Liver (tissue), 9 donors: ENCODE results near the gene KRT6C. TPM values are rescaled to one million over a fixed set of nuclear protein-coding genes. Genes with fewer than 3 reads are reported as not detected.
"Not testable (repeated sequence)": the region's sequence is repeated elsewhere in the genome, so short reads cannot be mapped to it uniquely, and the experiment has no call there.

Experiments used
- DNase-seq: peaks from one replicate; pipeline ENCODE4 v3.0.0-alpha.2; 2017; ENCODE audit warnings: low spot score
- H3K27ac ChIP-seq, 2 donors: one replicate each; pipeline ENCODE4 v1.7.0; 2013; ENCODE audit warnings: inconsistent platforms in 2 of 2, low read length in 2 of 2, control low read depth in 1 of 2, low read depth in 1 of 2, mild to moderate bottlenecking in 1 of 2
- H3K27me3 ChIP-seq, 4 donors: one replicate each; pipeline versions ENCODE4 v1.6.1 to v1.7.0; 2013; ENCODE audit warnings: low read length in 3 of 4, inconsistent platforms in 1 of 4, mild to moderate bottlenecking in 1 of 4, moderate library complexity in 1 of 4; ENCODE audit not compliant: control insufficient read depth in 4 of 4, insufficient read depth in 4 of 4
- H3K36me3 ChIP-seq, 4 donors: one replicate each; pipeline versions ENCODE4 v1.6.1 to v1.7.0; 2013; ENCODE audit warnings: low read length in 3 of 4, mild to moderate bottlenecking in 3 of 4, low read depth in 1 of 4, moderate library complexity in 1 of 4; ENCODE audit not compliant: control insufficient read depth in 4 of 4, insufficient read depth in 3 of 4
- H3K4me1 ChIP-seq, 4 donors: one replicate each; pipeline versions ENCODE4 v1.6.1 to v1.7.0; 2013; ENCODE audit warnings: low read length in 3 of 4, mild to moderate bottlenecking in 3 of 4, moderate library complexity in 1 of 4; ENCODE audit not compliant: control insufficient read depth in 4 of 4, insufficient read depth in 4 of 4
- H3K4me3 ChIP-seq, 3 donors: one replicate each; pipeline versions ENCODE4 v1.6.1 to v1.7.0; 2013; ENCODE audit warnings: low read length in 3 of 3, control low read depth in 1 of 3, low read depth in 1 of 3, mild to moderate bottlenecking in 1 of 3
- H3K9ac ChIP-seq, 2 donors: one replicate each; pipeline ENCODE4 v1.7.0; 2013; ENCODE audit warnings: low read length in 2 of 2, mild to moderate bottlenecking in 2 of 2, moderate library complexity in 2 of 2, control low read depth in 1 of 2, low read depth in 1 of 2
- H3K9me3 ChIP-seq, 4 donors: one replicate each; pipeline versions ENCODE4 v1.6.1 to v1.7.0; 2013; ENCODE audit warnings: low read length in 3 of 4; ENCODE audit not compliant: control insufficient read depth in 4 of 4
- EGR1 ChIP-seq, 2 donors: IDR thresholded peaks; 2 replicates each; pipeline ENCODE4 v1.6.1; 2016 to 2018; ENCODE audit warnings: antibody characterized with exemption in 2 of 2, low read depth in 2 of 2
- FOXA1 ChIP-seq: IDR thresholded peaks from 2 replicates; pipeline ENCODE4 v1.6.1; 2016; ENCODE audit warnings: antibody characterized with exemption
- GABPA ChIP-seq, 2 donors: IDR thresholded peaks in 1 of 2; conservative IDR thresholded peaks in 1 of 2; 2 replicates each; pipeline ENCODE4 v1.6.1; 2016; ENCODE audit warnings: antibody characterized with exemption in 2 of 2, mild to moderate bottlenecking in 1 of 2, moderate library complexity in 1 of 2
- HNF4A ChIP-seq, 2 donors: conservative IDR thresholded peaks; 2 replicates each; pipeline ENCODE4 v1.6.1; 2016; ENCODE audit warnings: antibody characterized with exemption in 2 of 2, mild to moderate bottlenecking in 2 of 2
- HNF4G ChIP-seq: IDR thresholded peaks from 2 replicates; pipeline ENCODE4 v1.6.1; 2016; ENCODE audit warnings: antibody characterized with exemption
- JUND ChIP-seq, 2 donors: IDR thresholded peaks; 2 replicates each; pipeline ENCODE4 v1.6.1; 2016; ENCODE audit warnings: antibody characterized with exemption in 2 of 2
- NR2F2 ChIP-seq: IDR thresholded peaks from 2 replicates; pipeline ENCODE4 v1.6.1; 2016; ENCODE audit warnings: antibody characterized with exemption
- RAD21 ChIP-seq, 2 donors: IDR thresholded peaks; 2 replicates each; pipeline ENCODE4 v1.6.1; 2016; ENCODE audit warnings: antibody characterized with exemption in 2 of 2, mild to moderate bottlenecking in 2 of 2
- RXRA ChIP-seq, 2 donors: IDR thresholded peaks; 2 replicates each; pipeline ENCODE4 v1.6.1; 2017 to 2018; ENCODE audit warnings: antibody characterized with exemption in 2 of 2, mild to moderate bottlenecking in 1 of 2
- SP1 ChIP-seq: IDR thresholded peaks from 2 replicates; pipeline ENCODE4 v1.6.1; 2018; ENCODE audit warnings: antibody characterized with exemption, mild to moderate bottlenecking
- TAF1 ChIP-seq: conservative IDR thresholded peaks from 2 replicates; pipeline ENCODE4 v1.6.1; 2016; ENCODE audit warnings: antibody characterized with exemption, mild to moderate bottlenecking
- YY1 ChIP-seq: IDR thresholded peaks from 2 replicates; pipeline ENCODE4 v1.6.1; 2016; ENCODE audit warnings: antibody characterized with exemption, mild to moderate bottlenecking
- WGBS: extraction: QIAGEN DNeasy Blood & Tissue Kit; methylation state at CpG from one replicate; pipeline ENCODE4 v1.1.7; 2013; 5-methylcytosine and 5-hydroxymethylcytosine counted together
- polyA plus RNA-seq, 2 donors: library from polyadenylated mRNA; stranded (reverse) in 1 of 2; unstranded in 1 of 2; fragments of 200-250 nt in 1 of 2; fragments of >200 nt in 1 of 2; fragmentation: Nextera tagmentation in 1 of 2; extraction: Ambion mirVana in 1 of 2; gene quantifications; one replicate each; pipeline versions ENCODE4 v1.2.1 to v1.2.3, GENCODE V29; 2013 to 2015
- total RNA-seq, 2 donors: library from RNA; depleted of rRNA; stranded (reverse); fragments of >200 nt; gene quantifications; one replicate each; pipeline ENCODE4 v1.2.3, GENCODE V29; 2014
- TF ChIP-seq, protein P1 (sequence below): IDR thresholded peaks from 2 replicates; pipeline ENCODE4 v1.6.1; 2016; ENCODE audit warnings: antibody characterized with exemption, mild to moderate bottlenecking
- TF ChIP-seq, protein P2 (sequence below): IDR thresholded peaks from 2 replicates; pipeline ENCODE4 v1.6.1; 2016; ENCODE audit warnings: antibody characterized with exemption
- TF ChIP-seq, protein P3 (sequence below): IDR thresholded peaks from 2 replicates; pipeline ENCODE4 v1.6.1; 2016; ENCODE audit warnings: antibody characterized with exemption
- TF ChIP-seq, protein P4 (sequence below): IDR thresholded peaks from 2 replicates; pipeline ENCODE4 v1.6.1; 2016; ENCODE audit warnings: antibody characterized with exemption
- donor health status: healthy.
- donor health status: healthy.
- donor health status: healthy.
- donor health status: healthy.
- donor health status: healthy.

The KRT6C gene
- total and polyA plus RNA-seq, 4 donors = 0.61 TPM; not detected in 3

DNA sequence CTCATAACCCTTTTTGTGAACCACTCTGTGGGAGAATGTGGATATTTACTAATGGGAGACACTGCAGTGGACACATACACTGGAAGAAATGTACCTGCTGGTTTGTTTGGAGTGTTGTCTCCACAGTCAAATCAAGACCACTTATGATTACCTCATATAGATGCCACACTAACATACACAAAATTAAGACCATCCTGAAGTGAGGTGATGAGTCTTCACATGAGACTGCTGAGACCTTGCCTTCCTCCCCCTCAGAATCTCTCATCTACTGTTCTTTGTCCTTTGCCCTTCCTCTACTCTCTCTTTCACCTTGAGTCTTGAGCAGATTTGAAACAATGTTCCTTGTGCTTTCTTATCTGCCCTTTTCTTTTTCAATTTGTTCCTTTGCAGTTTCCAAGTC lies 15.1 kb upstream of the KRT6C start:
- H3K9me3 ChIP-seq = peaks cover 0 to 5% (median 0%) of the 10 kb centered on the region in 4 donors
- no peak overlapping the region for H3K9ac ChIP-seq
- no peak for DNase-seq
- H3K4me3 ChIP-seq = no peak overlapping the region
- no peaks in the 10 kb centered on the region for H3K4me1 ChIP-seq
- H3K27me3 ChIP-seq = peaks cover 0 to 6% (median 0%) of the 10 kb centered on the region in 4 donors
- no peaks in the 10 kb centered on the region for H3K36me3 ChIP-seq
- no peak overlapping the region for H3K27ac ChIP-seq
- TF ChIP-seq, protein P1, sequence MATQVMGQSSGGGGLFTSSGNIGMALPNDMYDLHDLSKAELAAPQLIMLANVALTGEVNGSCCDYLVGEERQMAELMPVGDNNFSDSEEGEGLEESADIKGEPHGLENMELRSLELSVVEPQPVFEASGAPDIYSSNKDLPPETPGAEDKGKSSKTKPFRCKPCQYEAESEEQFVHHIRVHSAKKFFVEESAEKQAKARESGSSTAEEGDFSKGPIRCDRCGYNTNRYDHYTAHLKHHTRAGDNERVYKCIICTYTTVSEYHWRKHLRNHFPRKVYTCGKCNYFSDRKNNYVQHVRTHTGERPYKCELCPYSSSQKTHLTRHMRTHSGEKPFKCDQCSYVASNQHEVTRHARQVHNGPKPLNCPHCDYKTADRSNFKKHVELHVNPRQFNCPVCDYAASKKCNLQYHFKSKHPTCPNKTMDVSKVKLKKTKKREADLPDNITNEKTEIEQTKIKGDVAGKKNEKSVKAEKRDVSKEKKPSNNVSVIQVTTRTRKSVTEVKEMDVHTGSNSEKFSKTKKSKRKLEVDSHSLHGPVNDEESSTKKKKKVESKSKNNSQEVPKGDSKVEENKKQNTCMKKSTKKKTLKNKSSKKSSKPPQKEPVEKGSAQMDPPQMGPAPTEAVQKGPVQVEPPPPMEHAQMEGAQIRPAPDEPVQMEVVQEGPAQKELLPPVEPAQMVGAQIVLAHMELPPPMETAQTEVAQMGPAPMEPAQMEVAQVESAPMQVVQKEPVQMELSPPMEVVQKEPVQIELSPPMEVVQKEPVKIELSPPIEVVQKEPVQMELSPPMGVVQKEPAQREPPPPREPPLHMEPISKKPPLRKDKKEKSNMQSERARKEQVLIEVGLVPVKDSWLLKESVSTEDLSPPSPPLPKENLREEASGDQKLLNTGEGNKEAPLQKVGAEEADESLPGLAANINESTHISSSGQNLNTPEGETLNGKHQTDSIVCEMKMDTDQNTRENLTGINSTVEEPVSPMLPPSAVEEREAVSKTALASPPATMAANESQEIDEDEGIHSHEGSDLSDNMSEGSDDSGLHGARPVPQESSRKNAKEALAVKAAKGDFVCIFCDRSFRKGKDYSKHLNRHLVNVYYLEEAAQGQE = no peak
- TF ChIP-seq EGR1 (IDR thresholded peaks at IDR 0.05; ENCODE audit: low read depth in 2 of 2) (no peak), HNF4A (conservative IDR thresholded peaks at IDR 0.05) (no peak), SP1 (no peak), FOXA1 (no peak), HNF4G (no peak), TAF1 (no peak), NR2F2 (no peak), YY1 (no peak), GABPA (IDR thresholded peaks at IDR 0.05 in 1 of 2, conservative IDR thresholded peaks at IDR 0.05 in 1 of 2) (no peak), RAD21 (IDR thresholded peaks at IDR 0.05) (no peak)
- TF ChIP-seq, protein P2, sequence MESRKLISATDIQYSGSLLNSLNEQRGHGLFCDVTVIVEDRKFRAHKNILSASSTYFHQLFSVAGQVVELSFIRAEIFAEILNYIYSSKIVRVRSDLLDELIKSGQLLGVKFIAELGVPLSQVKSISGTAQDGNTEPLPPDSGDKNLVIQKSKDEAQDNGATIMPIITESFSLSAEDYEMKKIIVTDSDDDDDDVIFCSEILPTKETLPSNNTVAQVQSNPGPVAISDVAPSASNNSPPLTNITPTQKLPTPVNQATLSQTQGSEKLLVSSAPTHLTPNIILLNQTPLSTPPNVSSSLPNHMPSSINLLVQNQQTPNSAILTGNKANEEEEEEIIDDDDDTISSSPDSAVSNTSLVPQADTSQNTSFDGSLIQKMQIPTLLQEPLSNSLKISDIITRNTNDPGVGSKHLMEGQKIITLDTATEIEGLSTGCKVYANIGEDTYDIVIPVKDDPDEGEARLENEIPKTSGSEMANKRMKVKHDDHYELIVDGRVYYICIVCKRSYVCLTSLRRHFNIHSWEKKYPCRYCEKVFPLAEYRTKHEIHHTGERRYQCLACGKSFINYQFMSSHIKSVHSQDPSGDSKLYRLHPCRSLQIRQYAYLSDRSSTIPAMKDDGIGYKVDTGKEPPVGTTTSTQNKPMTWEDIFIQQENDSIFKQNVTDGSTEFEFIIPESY = no peak
- TF ChIP-seq, protein P3, sequence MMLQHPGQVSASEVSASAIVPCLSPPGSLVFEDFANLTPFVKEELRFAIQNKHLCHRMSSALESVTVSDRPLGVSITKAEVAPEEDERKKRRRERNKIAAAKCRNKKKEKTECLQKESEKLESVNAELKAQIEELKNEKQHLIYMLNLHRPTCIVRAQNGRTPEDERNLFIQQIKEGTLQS = no peak

DNA sequence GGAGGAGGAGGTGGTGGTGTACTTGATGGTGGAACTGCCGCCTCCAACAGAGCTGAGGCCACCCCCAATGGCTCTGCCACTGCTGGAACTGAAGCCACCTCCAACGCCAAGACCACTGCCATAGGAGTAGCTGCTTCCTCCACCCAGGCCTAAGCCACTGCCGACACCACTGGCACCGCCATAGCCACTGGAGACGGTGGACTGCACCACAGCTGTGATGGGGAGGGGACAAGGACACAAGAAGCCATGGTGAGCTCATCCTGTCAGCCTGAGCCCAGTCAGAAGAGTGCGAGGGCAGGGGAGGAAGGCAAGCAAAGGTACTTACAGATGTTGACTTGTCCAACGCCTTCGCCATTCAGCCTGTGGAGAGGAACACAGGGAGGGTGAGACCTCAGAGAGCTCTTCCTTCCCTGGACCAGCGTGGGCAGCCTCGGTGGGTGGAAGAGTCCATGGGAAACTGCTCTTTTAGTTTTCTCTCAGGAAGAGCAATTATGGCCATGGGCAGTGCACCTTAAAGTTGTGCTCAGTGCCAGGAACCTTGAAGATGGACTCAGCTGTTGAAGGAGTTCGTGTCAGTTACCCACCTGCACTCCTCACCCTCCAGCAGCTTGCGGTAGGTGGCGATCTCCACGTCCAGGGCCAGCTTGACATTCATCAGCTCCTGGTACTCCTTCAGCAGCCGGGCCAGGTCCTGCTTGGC lies 14.3 kb upstream of the KRT6C start:
- H3K9ac ChIP-seq, H3K36me3 ChIP-seq, DNase-seq, H3K9me3 ChIP-seq, H3K4me3 ChIP-seq, H3K27me3 ChIP-seq, H3K27ac ChIP-seq, H3K4me1 ChIP-seq: not testable (repeated sequence)
- WGBS = 88% methylated on average over 15 of the region's 15 CpGs

DNA sequence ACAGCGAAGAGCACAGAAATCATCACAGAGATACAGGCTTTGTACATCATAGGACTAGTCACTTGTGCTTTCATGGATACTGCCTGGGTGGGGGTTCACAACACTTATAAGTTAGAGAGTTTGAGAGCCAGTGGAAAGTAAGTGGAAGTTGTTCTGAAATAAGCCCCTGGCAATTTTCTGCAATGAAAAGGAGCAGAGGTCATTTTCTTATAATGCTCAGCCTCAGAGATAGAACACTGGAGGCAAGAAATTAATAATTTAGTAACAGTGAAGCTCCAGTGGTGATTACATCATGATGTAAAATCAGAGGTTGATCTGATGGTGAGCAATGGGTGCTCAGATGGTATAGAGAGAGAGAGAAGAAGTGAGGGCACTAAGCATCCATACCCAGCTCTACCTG lies 13.6 kb upstream of the KRT6C start:
- no peak overlapping the region for H3K9ac ChIP-seq
- H3K4me3 ChIP-seq = no peak overlapping the region
- WGBS = 50% methylated on average over 1 of the region's 1 CpG
- H3K36me3 ChIP-seq = no peaks in the 10 kb centered on the region
- no peak for DNase-seq
- peaks cover 0 to 5% (median 0%) of the 10 kb centered on the region in 4 donors for H3K27me3 ChIP-seq
- H3K9me3 ChIP-seq = peaks cover 0 to 5% (median 0%) of the 10 kb centered on the region in 4 donors
- H3K4me1 ChIP-seq = no peaks in the 10 kb centered on the region
- no peak for TF ChIP-seq JUND (IDR thresholded peaks at IDR 0.05)
- TF ChIP-seq EGR1 (IDR thresholded peaks at IDR 0.05; ENCODE audit: low read depth in 2 of 2) = no peak
- no peak for TF ChIP-seq RXRA (IDR thresholded peaks at IDR 0.05)
- TF ChIP-seq GABPA (IDR thresholded peaks at IDR 0.05 in 1 of 2, conservative IDR thresholded peaks at IDR 0.05 in 1 of 2) = no peak
- no peak for TF ChIP-seq SP1
- TF ChIP-seq FOXA1 = no peak
- TF ChIP-seq TAF1 = no peak
- TF ChIP-seq NR2F2 = no peak
- TF ChIP-seq HNF4A (conservative IDR thresholded peaks at IDR 0.05) = no peak
- no peak for TF ChIP-seq YY1
- TF ChIP-seq, protein P4, sequence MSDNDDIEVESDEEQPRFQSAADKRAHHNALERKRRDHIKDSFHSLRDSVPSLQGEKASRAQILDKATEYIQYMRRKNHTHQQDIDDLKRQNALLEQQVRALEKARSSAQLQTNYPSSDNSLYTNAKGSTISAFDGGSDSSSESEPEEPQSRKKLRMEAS = no peak
- TF ChIP-seq, protein P2 = no peak
- TF ChIP-seq, protein P3 = no peak
- H3K27ac ChIP-seq = no peak overlapping the region
